Peyer's patch (tissue), 4 donors: ENCODE data around the gene TLN1. TPM values are rescaled to one million over a fixed set of nuclear protein-coding genes. Genes with fewer than 3 reads are reported as not detected.

Source experiments
- DNase-seq, 3 donors: peaks; one replicate each; pipeline ENCODE4 v3.0.0-alpha.2; 2017 to 2019
- H3K27ac ChIP-seq, 4 donors: fragments of 200-600 bp; sonication (generic); one replicate each; pipeline ENCODE4 v1.5.1; 2016 to 2019
- H3K27me3 ChIP-seq, 2 donors: fragments of 200-600 bp; sonication (generic); one replicate each; pipeline ENCODE4 v1.5.1; 2019
- H3K36me3 ChIP-seq, 3 donors: fragments of 200-600 bp; sonication (generic); one replicate each; pipeline ENCODE4 v1.5.1; 2016 to 2019
- H3K4me1 ChIP-seq, 4 donors: fragments of 200-600 bp; sonication (generic); one replicate each; pipeline ENCODE4 v1.5.1; 2016 to 2019
- H3K4me3 ChIP-seq, 4 donors: fragments of 200-600 bp; sonication (generic); 1 replicate in 3 of 4; 2 replicates in 1 of 4; pipeline ENCODE4 v1.5.1; 2016 to 2019; ENCODE audit warnings: mild to moderate bottlenecking in 1 of 4
- H3K9me3 ChIP-seq, 4 donors: fragments of 200-600 bp; sonication (generic); one replicate each; pipeline ENCODE4 v1.5.1; 2016 to 2019; ENCODE audit warnings: mild to moderate bottlenecking in 1 of 4
- POLR2A ChIP-seq, 2 donors: fragments of 450-650 bp; IDR thresholded peaks; one replicate each; pipeline ENCODE4 v1.5.1; 2017; ENCODE audit warnings: antibody characterized with exemption in 2 of 2, mild to moderate bottlenecking in 2 of 2, moderate library complexity in 2 of 2
- total RNA-seq, 4 donors: library from RNA; depleted of rRNA; stranded (reverse); fragments of >200 nt; gene quantifications; one replicate each; pipeline ENCODE4 v1.1.0, GENCODE V29; 2016
- TF ChIP-seq, protein P1 (sequence below), 6 experiments: fragments of 450-650 bp in 4 of 6; fragments of 200-600 bp in 2 of 6; sonication (generic) in 1 of 6; IDR thresholded peaks; one replicate each; pipeline ENCODE4 v1.5.1; 2017 to 2019; ENCODE audit warnings: antibody characterized with exemption in 6 of 6, mild to moderate bottlenecking in 3 of 6, moderate library complexity in 1 of 6

TLN1 gene
- total RNA-seq, 4 donors from 2014 or later, result 129 to 262 (median 188) TPM

DNA sequence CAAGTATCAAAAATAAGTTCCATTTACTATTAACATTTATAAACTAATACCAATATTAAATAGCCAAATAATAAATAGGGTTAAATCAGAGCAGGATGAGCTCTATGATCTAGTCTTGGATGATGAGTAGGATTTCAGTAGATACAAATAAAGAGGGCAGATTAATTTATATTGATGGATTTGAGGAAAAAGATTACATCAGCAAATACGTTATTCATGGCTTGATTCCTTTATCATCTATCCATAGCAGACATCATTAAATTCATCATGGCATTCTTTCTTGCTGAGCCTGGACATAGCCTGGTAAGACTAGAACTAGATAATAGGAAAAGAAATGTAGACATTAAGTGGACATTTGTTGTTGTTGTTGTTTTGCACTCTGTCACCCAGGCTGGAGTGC is 35.5 kb upstream of the TLN1 start:
- DNase-seq, result no peak
- Histone ChIP-seq H3K4me1 (peaks cover 0 to 26% (median 5%) of the 10 kb centered on the region in 4 donors), H3K4me3 (no peak overlapping the region), H3K27me3 (no peaks in the 10 kb centered on the region), H3K9me3 (no peaks in the 10 kb centered on the region), H3K27ac (no peak overlapping the region), H3K36me3 (no peaks in the 10 kb centered on the region)
- TF ChIP-seq POLR2A (IDR thresholded peaks at IDR 0.05), result no peak
- TF ChIP-seq, protein P1, sequence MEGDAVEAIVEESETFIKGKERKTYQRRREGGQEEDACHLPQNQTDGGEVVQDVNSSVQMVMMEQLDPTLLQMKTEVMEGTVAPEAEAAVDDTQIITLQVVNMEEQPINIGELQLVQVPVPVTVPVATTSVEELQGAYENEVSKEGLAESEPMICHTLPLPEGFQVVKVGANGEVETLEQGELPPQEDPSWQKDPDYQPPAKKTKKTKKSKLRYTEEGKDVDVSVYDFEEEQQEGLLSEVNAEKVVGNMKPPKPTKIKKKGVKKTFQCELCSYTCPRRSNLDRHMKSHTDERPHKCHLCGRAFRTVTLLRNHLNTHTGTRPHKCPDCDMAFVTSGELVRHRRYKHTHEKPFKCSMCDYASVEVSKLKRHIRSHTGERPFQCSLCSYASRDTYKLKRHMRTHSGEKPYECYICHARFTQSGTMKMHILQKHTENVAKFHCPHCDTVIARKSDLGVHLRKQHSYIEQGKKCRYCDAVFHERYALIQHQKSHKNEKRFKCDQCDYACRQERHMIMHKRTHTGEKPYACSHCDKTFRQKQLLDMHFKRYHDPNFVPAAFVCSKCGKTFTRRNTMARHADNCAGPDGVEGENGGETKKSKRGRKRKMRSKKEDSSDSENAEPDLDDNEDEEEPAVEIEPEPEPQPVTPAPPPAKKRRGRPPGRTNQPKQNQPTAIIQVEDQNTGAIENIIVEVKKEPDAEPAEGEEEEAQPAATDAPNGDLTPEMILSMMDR (IDR thresholded peaks at IDR 0.05), result no peak

DNA sequence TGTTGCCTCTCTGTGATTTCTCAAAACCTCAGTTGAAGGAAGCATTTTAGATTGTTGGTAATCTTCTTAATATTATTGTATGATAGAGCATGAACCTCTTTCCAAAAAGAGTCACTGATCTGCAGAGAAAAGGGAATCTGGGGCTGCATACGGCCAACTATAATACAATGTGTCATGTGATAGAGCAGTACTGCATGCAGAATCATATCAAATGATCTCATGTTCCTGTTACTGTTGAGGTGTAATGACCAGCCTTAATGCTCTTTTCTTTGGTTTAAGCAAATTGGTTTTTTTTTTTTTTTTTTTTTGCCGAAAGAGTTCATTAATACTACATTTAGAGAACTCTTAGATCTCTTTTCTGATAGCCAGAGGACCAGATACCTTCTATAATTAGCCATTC is 35.0 kb upstream of the TLN1 start:
- H3K36me3 ChIP-seq, result no peaks in the 10 kb centered on the region
- TF ChIP-seq, protein P1 (IDR thresholded peaks at IDR 0.05), result no peak
- no peak for TF ChIP-seq POLR2A (IDR thresholded peaks at IDR 0.05)
- no peak overlapping the region for H3K27ac ChIP-seq
- DNase-seq, result no peak
- H3K9me3 ChIP-seq, result no peaks in the 10 kb centered on the region
- H3K27me3 ChIP-seq, result no peaks in the 10 kb centered on the region
- H3K4me3 ChIP-seq, result no peak overlapping the region
- H3K4me1 ChIP-seq, result peaks cover 0 to 22% (median 5%) of the 10 kb centered on the region in 4 donors

DNA sequence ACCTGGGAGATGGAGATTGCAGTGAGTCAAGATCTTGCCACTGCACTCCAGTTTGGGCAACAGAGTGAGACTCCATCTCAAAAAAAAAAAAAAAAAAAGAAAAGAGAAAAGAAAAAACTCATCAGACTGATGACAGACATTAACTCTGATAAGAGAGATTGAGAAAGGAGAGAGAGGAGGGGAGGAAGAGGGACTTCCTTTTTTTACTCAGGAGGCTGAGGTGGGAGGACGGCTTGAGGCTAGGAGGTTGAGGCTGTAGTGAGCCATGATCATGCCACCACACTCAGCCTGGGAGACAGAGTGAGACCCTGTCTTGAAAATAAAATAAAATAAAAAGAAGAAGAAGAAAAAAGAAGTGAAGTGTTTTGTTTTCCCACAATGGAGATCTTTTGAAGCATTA is 31.8 kb upstream of the TLN1 start:
- Histone ChIP-seq H3K27me3 (no peaks in the 10 kb centered on the region), H3K4me3 (no peak overlapping the region), H3K36me3 (no peaks in the 10 kb centered on the region), H3K4me1 (peaks cover 0 to 2% (median 0%) of the 10 kb centered on the region in 4 donors), H3K9me3 (no peaks in the 10 kb centered on the region), H3K27ac (no peak overlapping the region)
- no peak for TF ChIP-seq POLR2A (IDR thresholded peaks at IDR 0.05)
- TF ChIP-seq, protein P1 (IDR thresholded peaks at IDR 0.05), result no peak
- no peak for DNase-seq

DNA sequence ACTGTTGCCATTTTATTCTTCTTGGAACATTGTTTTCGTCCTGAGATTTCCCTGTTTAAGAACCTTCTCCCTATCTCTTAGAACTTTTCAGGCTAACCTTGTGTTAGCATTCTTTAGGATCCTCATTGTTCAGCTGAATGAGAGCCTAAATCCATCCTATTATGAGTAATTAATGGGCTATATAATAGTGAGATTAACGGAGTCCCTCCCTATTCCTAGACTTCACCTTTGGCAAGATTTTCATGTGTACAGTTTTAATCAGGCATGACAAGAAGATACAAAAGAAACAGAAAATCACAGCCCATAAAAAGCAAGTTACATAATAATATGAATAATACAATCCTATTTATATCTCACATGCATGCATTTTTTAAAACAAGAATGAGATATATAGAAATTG is 31.2 kb upstream of the TLN1 start:
- DNase-seq, result no peak
- no peak for TF ChIP-seq POLR2A (IDR thresholded peaks at IDR 0.05)
- TF ChIP-seq, protein P1 (IDR thresholded peaks at IDR 0.05), result no peak
- Histone ChIP-seq H3K9me3 (no peaks in the 10 kb centered on the region), H3K27me3 (no peaks in the 10 kb centered on the region), H3K4me3 (no peak overlapping the region), H3K4me1 (peaks cover 0 to 8% (median 0%) of the 10 kb centered on the region in 4 donors), H3K27ac (no peak overlapping the region), H3K36me3 (no peaks in the 10 kb centered on the region)

DNA sequence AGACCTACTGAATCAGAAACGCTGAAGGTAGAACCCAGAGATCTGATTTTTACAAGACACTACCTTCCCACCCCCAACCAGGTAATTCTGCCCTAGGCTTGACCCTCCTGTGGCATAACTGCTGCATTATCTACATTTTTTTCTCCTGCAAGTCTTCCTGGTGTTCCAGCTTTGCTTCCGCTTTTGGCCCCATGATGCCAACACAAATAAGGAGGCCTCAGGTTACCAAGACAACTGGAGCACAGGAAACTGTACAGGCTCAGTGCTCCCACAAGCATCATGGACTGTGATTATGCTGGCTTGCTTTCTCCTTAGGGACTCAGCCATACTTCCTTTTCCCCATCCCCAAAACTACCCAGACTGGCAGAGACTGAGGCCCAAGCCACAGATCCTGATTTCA is 28.7 kb upstream of the TLN1 start:
- DNase-seq, result no peak
- Histone ChIP-seq H3K36me3 (no peaks in the 10 kb centered on the region), H3K27ac (no peak overlapping the region), H3K9me3 (no peaks in the 10 kb centered on the region), H3K4me1 (peaks cover 0 to 16% (median 9%) of the 10 kb centered on the region in 4 donors), H3K4me3 (no peak overlapping the region), H3K27me3 (no peaks in the 10 kb centered on the region)
- TF ChIP-seq, protein P1 (IDR thresholded peaks at IDR 0.05), result no peak
- no peak for TF ChIP-seq POLR2A (IDR thresholded peaks at IDR 0.05)

DNA sequence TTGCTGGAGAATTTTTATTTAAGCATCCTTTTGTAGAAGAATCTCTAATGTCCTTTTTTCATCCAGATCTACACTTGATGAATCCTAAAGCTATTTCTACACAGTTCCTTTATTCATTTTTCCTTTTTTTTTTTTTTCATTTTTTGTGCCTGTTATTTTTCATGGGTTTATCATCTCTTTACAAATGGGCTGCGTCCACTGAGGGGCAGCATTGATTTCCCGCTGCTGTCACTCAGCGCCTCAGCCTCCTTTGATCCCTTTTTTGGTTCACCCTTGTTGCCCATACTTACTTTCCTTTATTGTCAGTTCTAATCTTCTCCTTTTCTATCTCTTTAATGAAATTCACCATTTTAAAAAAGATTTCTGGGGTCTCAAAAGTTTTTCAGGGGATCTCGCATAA is 27.8 kb upstream of the TLN1 start:
- H3K27ac ChIP-seq, result no peak overlapping the region
- DNase-seq, result no peak
- H3K36me3 ChIP-seq, result peaks cover 0 to 3% (median 0%) of the 10 kb centered on the region in 3 donors

More for the DNA sequence above, 27.8 kb upstream of the TLN1 start:
- no peak overlapping the region for H3K4me3 ChIP-seq
- peaks cover 0 to 16% (median 9%) of the 10 kb centered on the region in 4 donors for H3K4me1 ChIP-seq
- H3K27me3 ChIP-seq, result no peaks in the 10 kb centered on the region
- no peaks in the 10 kb centered on the region for H3K9me3 ChIP-seq
- TF ChIP-seq, protein P1 (IDR thresholded peaks at IDR 0.05), result no peak
- no peak for TF ChIP-seq POLR2A (IDR thresholded peaks at IDR 0.05)
